GM12801 (cell line): ENCODE measurements around the gene TCEA2.

Source experiments
- CTCF ChIP-seq: IDR thresholded peaks from one replicate; pipeline ENCODE4 v1.5.1; 2011; ENCODE audit warnings: control low read depth; ENCODE audit not compliant: insufficient read length; ENCODE audit errors: extremely low read depth

TCEA2 gene

GRCh38 chr20:64114356-64114971 is 51.5 kb downstream of the TCEA2 start:
- TF ChIP-seq CTCF, result no peak

- no peak for TF ChIP-seq CTCF
Measured at GRCh38 chr20:64115171-64115911, 52.3 kb downstream of the TCEA2 start.

GRCh38 chr20:64116016-64116415 is 53.0 kb downstream of the TCEA2 start:
- no peak for TF ChIP-seq CTCF

GRCh38 chr20:64116541-64117431 is 53.8 kb downstream of the TCEA2 start:
- TF ChIP-seq CTCF, result no peak

GRCh38 chr20:64119301-64119680 is 56.3 kb downstream of the TCEA2 start:
- no peak for TF ChIP-seq CTCF

GRCh38 chr20:64119681-64120341 is 56.8 kb downstream of the TCEA2 start:
- TF ChIP-seq CTCF, result no peak

GRCh38 chr20:64121586-64121985 is 58.6 kb downstream of the TCEA2 start:
- no peak for TF ChIP-seq CTCF
